Activated T-cell treated with anti-CD3 and anti-CD28 coated beads, Interleukin-2, amount 50 U/mL, for 48 hours (primary cell): ENCODE results near the gene MALRD1.

ENCODE experiments used
- DNase-seq, 2 experiments: peaks; one replicate each; pipeline ENCODE4 v3.0.0-alpha.2; 2020

MALRD1 gene

DNA sequence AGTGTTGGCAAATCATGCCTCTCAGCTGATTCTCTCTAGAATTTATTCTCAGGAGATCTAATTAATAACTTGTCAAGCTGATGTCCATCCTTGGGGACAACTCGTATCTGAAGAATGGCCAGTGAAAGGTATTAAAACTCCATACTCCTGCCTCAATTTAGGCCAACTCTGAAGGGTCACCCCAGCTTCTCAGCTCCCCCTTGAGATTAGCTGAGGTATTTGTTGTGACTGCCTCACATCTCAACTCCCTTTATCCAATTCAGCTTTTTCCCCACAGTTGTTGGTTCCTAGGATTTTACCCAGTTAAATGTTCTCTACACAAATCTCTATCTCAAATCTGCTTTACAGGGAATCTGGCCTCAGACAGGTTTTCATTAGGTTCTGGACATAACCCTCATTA, 182.4 kb downstream of the MALRD1 start:
- DNase-seq = no peak

DNA sequence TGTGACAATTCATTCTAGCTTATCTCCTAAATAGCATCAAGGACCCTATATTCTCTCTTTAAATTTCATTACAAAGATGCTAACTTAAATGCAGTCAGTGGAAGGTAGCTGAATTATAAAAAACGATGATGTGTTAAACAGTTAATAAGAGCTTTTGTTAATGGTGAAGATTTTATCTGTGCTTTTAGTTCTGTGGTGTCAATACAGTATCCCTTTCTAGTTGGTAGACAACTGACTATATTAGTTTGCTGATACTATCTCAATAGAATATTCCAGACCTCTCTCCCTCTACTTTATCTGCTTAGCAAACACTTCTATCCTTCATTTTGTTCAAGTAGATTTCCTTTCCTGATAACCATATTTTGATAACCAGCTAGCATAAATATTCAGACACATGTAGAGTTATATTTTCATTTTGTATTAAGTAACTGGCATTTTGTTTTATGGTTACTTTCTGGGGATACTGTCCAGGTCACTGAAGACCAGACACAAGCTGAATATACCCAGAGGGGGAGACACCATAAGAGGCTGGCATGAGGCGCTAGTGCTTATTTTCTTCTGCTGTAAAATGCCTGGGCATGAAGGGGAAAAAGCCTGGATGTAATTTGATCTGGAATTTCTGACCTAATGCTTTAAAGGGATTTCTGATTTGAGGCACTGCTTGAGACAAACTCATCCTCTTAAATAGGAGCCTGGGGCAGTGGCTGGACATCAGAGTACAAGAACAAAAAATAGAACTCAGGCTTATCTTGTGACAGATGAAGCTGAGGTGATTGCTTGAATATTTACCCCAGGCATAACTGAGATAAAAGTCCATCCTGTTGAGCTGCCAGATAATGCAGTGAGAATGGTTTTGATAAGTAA, 197.5 kb downstream of the MALRD1 start:
- DNase-seq = no peak

DNA sequence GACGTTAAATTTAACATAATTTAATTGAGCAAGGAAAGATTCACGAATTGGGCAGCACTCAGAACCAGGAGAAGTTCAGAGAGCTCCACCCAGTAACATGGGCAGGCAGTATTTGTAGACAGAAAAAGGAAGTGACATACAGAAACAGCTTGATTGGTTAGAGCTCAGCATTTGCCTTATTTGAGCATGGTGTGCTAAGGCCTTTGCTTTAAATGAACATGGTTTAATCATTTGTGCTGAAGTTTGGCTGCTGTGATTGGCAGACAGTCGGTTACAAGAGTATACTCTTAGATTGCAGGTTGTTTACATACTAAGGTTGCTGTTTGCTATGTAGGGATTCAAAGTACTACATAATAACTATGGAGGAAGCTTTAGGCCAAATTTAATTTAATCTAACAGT, 199.2 kb downstream of the MALRD1 start:
- DNase-seq = no peak

DNA sequence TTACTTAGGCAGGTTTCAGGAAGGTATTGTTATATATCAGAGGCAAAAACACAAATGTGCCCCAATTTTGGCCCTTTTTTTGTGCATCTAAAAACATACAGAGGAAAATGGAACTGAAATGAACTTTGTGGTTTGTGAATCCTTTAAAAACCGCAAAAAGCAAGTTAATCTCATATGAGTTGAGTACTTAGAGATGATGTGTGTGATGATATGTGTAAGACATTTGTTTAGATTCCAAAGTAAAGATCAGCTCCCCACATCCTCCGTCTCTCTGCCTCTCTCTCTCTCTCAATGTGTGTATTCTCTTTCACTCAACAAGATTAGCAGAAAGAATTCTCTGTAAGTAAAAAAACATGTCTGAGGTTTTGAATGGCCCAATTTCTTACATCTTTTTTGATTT, 201.9 kb downstream of the MALRD1 start:
- DNase-seq = no peak

DNA sequence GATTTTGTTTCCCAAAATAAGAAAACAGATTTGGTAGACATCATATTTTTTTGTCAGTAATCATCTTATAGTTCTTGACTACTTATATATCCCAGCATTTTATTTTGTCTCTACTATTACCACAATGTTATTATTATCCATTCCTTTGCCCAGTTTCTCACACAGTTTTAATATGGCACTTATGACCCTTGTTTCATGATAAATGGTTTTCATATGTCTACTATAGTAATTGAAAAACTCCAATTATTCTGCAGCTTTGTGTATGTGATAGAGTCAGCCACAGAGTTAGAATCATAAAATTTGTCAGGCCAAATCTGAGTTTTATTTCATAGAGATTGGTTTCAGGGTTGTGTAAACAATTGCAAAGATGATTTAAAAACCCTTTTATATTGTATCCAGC, 203.9 kb downstream of the MALRD1 start:
- DNase-seq = no peak

DNA sequence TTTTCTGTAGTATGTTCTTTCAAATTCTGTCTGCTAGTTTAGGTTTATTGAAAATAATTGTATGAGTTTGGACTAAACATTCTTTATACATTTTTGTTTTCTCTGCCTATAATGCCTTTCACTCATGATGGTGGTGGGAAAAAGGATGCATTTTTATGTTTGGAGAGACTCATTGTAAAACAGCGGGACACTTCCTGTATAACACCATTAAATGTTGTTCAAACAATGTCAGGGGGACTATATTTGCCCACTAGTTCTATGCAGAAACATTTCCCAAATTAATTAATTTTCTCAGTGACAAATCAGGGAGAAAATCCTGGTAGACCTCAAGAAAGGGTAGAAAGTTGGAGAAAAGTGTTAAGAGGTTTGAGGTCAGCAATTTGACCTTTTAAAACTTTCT, 207.7 kb downstream of the MALRD1 start:
- no peak for DNase-seq

DNA sequence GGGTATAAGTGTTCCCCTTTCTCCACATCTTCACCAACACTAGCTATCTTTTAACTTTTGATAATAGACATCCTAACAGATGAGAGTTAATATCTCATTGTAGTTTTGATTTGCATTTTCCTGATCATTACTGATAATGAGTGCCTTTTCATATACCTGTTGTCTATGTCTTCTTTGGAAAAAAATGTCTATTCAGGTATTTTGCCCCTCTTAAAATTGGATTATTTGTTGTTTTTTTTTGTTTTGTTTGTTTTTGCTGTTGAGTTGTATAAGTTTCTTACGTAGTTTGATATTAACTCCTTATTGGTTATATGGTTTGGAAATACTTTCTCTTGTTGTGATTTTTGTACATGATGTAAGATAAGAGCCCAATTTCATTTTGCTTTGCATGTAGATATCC, 214.7 kb downstream of the MALRD1 start:
- DNase-seq = no peak

DNA sequence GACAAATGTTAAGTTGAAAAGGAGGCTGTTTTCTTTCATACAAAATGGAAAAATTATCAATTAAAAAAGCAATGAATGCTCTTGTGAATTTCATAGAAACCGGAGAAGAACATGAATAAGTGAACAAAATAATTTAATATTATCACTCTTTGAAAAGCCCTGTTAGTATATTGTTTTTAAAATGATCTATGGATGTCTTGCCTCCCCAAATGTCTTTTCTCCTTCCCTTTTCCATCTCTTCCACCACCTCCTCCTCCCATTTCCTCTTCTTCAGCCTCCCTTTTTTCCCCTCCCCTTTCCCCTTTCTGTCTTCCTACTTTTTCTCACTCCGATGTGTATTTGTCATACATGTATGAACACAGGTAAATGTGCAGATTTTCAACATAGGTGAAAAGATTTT, 234.7 kb downstream of the MALRD1 start:
- no peak for DNase-seq

DNA sequence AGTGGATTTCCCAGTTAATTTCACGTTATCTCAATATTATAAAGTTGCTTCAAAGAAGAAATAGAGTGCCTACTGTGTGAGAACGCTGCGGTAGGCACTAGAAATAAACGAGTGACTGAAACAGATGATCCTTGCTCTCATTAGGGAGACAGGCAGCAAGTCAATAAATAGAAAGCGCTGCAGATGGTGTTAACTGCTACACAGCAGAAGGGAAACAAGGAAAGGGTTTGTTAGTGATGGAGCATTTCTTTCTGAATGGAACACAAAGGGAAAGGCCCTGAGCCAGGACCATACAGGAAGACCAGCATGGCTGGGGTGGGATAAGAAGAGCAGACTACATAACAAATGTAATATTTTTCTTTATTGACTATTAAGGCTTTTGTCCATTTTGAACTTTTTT, 235.2 kb downstream of the MALRD1 start:
- DNase-seq = no peak

DNA sequence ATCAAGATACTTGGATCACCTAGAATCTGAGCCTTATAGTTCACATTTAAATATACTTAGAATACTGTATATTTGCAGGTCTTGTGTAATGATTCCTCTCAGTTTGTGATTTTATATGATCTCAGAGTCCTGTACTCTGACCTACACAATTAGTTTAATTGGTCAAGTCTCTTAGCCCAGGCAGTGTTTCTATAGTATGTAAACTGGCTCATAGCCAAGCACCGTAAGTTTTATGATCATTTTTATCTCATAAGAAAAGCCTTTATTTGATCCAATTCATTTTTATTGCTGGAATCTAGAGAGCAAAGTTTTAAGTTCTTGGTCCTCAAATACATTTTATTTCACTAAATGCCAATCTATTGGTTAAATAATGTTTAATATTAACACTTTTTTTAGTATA, 242.2 kb downstream of the MALRD1 start:
- no peak for DNase-seq

DNA sequence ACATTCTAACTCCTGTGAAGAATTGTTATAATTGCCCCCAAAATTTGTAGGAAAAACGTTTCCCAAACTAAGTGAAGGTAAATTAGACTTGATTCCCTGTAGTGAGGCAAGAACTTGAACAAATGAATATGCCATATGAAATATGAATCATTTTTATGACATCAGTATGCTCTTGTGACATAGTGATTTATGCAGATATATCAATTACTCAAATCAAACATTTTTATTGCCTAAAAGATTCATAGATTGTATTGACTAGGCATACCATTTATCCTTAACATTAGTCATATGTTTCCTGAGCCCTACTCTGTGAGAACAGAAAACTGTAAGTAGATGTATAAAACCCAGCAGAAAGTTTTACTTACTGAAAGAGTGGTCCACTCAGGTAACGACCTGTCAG, 245.6 kb downstream of the MALRD1 start:
- DNase-seq = no peak

DNA sequence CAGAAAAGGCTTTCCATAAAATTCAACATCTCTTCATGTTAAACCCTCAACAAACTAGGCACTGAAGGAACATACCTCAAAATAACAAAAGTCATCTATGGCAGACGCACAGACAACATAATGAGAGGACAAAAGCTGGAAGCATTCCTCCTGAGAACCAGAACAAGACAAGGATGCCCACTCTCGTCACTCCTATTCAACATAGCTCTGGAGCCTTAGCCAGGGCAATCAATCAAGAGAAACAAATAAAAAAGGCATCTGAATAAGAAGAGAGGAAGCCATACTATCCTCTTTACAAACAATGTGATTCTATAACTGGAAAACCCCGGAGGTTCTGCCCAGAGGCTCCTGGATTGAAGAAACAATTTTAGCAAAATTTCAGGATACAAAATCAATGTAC, 251.0 kb downstream of the MALRD1 start:
- no peak for DNase-seq

DNA sequence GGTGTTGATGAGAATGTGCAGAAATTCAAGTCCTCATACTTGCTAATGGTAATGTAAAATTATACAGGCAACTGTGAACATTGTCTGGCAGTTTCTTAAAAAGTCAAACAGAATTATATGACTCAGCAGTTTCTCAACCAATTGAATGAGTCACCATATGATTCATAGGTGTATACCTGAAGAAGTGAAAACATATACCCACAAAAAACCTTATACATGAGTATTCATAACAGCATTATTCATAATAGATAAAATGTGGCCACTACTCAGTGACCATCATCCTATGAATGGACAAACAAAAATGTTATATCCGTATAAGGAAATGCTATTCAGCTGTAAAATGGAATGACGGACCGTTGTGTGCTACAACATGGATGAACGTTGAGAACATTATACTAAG, 253.5 kb downstream of the MALRD1 start:
- no peak for DNase-seq

DNA sequence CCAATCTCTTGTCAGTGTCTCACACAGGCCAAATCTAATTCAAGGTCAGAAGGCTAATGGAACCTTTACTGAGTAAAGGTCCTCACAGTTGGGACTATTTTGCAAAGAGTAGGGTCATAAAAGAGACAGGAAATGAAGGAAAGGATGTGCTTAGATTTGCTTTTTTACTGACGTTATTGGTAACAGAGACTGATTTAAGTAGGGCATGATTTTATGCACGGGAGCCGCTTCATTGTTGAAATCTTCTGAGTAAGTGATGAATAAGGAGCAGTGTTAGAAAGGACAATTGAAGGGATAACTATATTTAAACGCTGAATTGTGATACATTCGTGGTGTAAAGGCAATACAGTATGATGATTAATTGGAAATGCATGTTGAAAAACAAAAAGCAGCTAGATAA, 261.5 kb downstream of the MALRD1 start:
- no peak for DNase-seq

DNA sequence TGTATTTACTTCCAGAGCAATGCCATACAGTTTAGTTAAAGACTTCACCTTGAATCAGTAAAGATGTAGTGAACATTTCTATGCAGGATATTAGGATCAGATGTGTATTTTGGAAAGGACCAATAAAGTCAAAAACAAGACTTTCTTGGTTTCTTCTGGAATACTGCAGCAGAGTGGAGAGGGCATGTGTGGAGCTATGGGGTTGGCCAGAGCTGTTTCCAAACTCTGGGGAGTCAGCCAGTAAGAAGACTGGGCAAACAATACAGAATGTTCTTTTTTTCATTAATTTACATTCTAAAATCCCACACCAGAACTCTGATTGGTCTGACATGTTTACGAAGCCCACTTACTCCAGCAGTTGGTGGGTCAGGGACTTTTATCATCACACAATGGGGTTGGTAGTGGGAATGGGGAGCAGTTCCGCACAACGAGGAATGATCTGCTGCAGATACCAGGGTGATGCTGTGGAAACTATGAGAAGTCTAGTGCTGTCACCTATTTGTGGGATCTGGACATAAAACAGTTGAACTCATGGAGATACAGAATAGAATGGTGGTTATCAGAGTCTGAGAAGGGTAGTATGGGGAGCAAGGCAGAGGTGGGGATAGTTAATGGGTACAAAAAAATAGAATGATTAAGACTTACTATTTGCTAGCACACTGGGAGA, 267.7 kb downstream of the MALRD1 start:
- no peak for DNase-seq

DNA sequence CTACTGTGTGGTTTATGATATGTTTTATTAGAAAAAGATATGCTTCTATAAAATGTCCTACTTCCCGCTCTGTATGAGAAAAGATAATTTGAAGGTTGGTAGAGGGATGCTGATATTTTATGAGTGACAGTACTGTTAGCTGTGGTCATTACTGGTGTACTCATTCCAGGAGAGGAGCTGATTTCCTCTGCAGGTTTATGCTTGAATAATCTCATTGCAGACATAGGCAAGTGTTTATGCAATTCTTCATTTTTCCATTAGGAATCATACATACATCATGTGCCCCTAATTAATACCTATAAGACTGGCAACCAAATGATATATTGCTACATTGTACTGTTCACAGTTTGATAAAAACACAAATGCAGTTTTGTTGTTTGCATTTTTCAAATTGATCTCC, 269.4 kb downstream of the MALRD1 start:
- DNase-seq = no peak

DNA sequence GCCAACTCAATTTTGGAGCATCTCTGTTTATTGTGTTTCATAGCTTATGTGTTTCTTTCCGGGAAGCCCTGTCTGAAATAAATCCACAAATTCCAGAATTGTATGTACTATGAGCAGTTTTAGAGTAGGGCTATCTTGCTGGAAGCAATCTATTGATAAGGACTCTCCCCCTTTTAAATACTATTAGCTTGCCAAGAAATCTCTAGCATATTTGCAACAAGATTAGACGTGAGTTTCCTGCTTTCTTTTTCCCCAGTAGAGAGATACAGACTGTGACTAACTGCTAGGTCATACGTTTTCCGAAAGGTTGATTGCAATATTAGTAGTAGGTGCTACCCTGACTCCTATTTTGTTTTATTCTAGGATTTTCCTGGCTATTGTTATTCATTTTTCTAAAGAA, 277.0 kb downstream of the MALRD1 start:
- no peak for DNase-seq

DNA sequence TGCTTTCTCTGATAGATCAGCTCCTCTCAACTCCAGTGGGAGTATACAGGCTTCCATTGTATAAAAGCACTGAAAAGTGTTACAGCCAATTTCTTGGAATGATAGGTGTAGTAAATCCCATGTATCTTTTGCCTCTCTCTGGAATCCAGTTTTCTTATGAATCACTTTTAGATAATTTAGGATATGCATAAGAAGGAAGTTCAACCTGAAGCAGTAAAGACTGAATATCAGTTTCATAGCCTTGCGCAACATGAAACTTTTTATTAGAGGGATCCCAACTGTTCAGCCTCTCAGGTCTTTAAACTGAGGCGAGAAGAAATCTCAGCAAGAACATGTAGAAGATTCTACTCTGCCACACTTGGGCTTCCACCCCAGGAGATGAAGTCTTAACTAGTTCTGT, 280.0 kb downstream of the MALRD1 start:
- no peak for DNase-seq

DNA sequence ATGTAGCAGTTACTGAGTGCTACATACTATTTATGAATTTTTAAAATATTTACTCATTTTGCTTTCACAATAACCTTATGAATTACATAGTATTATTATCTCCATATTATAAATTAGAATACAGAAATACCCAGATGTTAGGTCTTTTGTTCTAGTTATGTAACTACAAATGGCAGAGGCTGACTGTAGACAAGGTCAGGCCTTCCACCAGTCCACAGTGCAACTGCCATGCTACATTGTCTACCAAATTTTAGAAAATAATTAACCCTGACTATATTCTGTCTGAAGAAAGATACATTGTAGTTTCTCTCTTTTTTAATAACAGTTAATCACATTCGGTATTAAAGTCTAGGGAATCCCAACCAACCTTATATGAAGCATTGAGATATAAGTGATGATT, 280.9 kb downstream of the MALRD1 start:
- no peak for DNase-seq

DNA sequence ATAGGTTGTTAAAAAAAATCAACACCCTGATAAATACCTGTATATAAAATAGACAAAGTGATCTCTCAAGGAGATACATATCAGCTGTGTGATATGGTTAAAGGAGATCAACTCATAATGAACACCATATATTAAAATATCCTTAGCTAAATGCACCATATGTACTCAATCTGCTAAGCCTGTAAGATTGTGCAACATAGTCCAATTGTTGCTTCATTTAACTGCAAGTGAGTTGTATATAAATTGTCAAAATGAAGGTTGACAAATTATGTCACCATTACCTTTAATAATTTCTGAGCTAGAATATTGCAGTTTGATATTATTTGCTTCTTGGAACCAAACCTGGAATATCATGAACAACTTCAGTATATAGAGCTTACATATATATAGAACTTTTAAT, 283.7 kb downstream of the MALRD1 start:
- no peak for DNase-seq

DNA sequence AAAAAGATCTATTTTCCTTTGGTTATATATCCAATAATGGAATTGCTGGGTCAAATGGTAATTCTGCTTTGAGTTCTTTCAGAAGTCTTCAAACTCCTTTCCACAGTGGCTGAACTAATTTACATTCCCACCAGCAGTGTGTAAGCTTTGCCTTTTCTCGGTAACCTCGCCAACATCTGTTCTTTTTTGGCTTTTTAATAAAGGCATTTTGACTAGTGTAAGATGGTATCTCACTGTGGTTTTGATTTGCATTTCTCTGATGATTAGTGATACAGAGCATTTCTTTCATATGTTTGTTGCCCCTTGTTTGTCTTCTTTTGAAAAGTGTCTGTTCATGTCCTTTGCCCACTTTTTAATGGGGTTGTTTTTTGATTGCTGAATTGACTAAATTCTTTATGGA, 285.0 kb downstream of the MALRD1 start:
- no peak for DNase-seq

DNA sequence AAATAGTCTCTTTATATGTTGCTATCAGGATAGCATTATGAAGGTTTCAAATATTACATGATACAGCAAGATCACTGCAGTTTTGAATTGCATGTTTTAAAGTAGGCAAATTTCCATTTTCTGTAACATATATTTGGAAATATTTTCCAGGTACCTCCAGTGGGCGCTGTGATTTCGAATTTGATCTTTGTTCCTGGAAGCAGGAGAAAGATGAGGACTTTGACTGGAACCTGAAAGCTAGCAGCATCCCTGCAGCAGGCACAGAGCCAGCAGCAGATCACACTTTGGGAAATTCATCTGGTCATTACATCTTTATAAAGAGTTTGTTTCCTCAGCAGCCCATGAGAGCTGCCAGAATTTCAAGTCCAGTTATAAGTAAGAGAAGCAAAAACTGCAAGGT, 299.0 kb downstream of the MALRD1 start:
- DNase-seq = no peak

DNA sequence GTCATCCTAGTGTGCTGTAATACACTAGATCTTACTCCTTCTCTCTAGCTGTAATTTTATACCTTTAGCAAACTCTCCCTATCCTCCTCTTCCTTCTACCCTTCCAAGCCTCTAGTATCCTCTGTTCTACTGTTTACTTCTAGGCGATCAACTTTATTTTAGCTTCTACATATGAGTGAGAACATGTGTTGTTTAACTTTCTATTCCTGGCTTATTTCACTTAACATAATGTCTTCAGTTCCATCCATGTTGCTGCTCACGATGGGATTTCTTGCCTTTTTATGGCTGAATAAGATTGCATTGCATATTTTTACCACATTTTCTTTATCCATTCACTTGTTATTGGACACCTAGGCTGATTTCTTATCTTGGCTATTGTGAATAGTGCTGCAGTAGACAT, 318.6 kb downstream of the MALRD1 start:
- no peak for DNase-seq

DNA sequence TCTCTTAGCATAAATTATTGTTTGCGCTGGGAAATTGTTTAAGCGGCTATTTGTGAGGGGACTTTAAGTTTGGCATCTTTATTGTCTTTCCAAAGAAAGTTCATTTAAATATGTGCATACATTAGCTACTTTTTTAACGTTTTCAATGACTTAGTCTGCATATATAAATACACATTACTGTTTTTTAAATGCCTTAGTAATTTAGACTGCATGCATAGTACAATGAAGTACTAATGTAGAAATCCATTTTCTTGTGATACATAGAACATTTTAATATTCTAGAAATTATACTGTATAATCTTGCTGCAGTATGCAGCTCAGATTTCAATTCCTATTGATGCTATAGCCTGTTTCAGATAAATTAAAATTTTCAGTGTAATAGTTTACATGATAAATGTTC, 325.4 kb downstream of the MALRD1 start:
- no peak for DNase-seq
